NCI-H446 (cell line): ENCODE measurements around the gene FAM222A.

Experiments used
- DNase-seq, 2 experiments: peaks; one replicate each; lab custom pipeline; 2025; lab: John Stamatoyannopoulos, UW

FAM222A gene

DNA sequence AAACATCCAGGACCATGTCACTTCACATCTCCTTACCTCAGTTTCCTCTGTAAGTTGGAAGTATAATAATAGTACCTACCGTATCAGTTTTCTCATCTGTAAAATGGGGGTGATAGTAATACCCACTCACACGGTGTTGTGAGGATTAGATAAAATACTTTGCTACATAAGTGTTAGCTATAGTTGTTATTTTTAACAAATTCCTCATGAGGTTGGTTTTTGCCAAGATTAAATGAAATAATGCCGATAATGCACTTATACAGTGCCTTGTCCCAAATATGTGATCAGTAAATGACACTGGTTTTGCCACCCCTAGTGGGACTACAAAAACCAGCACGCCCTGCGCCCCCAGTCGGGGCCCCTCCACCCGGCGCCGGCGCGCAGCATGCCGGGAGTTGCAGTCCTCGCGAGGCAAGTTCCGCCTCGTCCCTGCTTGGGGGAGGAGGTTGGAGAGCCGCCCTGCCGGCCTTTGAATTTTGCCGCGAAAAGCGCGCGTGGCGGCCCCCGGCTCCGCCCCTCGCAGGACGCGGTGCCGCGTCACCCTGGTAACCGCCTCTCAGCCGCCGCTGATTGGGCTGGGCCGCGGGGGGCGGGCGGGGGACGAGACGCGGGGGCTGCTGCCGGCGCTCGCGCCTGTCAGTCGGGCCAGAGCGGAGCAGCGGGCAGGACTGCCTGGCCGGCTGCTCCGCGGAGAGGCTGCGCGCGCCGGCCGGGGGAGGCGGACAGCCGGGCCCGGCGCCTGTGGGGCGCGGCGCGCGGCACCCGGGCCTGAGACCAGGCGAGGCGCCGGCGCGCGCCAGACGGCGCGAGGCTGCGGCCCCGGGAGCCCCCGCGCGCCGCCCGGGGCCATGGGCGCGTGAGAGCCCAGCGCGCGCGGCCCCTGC lies at the start of gene FAM222A:
TSS of gene FAM222A (plus strand) at position 639 of the 884 bp plus-strand sequence. CDS start 30,322 bp downstream, outside the sequence.
- DNase-seq = peak; percentile 84 to 95

DNA sequence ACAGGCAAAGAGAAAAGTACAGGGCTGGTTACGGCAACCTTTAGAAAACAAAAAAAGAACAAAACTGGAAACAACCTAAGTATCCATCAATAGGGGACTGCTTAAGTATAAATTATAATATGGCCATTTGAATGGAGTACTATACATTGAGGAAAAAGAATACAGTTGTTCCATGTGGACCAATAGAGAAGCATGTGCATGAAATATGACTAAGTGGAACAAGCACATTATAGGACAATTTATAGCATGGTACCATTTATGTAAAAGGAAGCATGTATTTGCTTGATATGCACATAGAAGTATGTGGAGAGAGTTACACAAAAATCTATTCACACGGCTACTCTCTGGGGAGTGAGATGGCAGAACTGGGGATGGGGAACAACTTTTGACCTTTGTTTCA lies 49.2 kb upstream of the FAM222A start:
- DNase-seq = no peak

DNA sequence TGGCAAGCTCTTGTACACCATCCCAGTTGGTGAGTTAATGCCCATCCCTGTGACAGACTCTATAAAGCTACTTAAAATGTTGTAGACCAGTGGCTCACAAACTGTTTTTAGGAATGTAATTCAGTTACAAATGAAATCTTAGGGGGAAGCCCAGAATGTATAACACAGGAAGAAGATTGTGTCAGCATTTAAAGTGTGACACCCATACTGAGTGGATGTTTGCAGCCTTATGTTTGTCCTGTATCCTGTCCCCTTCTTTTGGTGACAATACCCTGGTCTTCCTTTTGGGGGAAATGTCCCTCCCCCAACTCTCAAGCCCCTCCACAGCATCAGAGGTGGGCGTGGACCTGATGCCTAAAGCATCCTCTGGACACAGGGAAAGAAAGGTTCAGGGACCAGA lies 47.6 kb upstream of the FAM222A start:
- DNase-seq = no peak

DNA sequence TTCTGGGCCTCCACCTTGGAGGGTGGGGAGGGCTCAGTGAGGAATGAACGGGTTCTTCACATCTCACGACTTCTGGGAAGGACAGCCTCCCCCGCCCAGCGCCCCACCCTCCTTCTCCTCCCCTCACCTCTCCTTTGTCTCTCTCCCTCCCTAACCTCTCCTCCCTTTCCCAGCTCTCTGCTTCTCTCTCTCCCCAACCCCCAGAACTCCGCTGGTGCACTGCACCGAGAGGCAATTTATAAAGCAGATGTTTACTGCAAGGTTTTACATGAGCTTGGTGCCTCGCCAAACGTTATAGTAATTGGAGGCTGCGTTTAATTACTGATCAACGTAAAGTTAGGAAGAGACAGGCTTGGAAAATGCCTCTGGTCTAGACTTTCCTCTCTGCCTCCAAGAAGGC lies 42.9 kb upstream of the FAM222A start:
- no peak for DNase-seq

DNA sequence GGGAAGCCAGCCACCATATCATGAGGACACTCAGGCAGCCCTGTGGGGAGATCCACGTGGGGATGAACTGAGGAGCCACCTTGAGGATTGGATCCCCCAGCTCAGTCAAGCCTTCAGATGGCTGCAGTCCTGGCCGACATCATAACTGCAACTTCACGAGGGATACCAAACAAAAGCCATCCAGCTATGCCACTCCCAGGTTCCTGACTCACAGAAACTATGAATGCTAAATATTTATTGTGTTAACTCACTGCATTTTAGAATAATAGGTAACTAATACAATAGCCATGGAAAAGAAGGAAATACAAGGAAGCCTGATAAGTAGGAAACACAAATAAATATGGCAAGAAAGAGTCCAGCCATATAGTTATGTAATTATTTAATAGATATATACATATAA lies 42.1 kb upstream of the FAM222A start:
- DNase-seq = no peak

DNA sequence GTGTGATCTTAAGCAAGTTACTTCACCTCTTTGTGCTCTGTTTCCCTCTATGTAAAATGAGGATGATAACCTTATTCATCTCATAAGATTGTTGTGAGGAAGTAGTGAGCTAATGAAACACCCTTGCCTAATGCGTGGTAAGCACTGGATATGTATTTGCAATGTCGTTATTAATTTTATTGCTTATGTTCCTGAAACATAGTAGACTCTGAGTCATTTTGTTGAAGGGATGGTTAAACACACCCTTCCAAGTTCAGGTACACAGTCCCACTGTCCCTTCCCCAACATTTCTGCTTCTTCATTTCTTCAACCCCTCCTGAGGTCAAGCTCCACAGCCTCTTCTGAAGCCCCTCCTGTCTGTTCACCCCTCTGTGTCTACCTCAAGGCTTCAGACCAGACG lies 40.2 kb upstream of the FAM222A start:
- DNase-seq = no peak

DNA sequence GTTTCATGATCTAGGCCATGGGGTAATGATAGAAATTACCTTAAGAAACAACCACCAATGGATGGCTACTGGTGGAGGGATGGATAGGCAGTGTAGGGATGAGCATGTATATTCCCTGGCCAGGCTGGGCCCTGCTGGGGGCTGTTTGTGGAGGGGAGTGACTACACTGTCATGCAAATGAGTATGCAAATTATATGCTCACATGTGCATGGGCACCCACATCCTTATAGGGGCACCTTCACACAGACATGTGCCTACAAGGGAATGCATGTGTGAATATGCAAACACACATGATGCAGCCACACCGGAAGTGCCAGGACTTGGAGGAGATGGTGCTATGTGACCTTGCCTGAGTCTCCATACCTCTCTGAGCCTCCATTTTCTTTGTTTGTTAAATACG lies 39.7 kb upstream of the FAM222A start:
- no peak for DNase-seq

DNA sequence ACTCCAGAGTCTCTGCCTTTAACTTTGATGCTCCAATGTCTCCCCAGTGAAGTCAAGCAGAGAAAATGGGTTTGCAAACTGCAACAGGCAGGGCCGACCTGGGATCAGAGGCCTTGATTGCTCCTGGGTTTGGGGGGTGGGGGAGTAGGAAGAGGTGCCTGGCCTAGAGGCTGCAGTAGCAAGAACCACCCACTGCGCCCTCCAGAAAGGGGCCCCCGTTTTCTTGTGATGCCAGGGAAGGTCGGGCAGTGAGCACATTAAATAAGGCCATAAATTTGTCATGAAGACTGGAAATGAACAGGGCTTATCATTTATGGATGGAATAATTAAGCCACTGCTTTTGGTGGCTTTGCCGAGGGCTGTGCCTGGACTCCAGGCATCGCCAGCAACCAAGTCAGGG lies 38.2 kb upstream of the FAM222A start:
- DNase-seq = no peak

DNA sequence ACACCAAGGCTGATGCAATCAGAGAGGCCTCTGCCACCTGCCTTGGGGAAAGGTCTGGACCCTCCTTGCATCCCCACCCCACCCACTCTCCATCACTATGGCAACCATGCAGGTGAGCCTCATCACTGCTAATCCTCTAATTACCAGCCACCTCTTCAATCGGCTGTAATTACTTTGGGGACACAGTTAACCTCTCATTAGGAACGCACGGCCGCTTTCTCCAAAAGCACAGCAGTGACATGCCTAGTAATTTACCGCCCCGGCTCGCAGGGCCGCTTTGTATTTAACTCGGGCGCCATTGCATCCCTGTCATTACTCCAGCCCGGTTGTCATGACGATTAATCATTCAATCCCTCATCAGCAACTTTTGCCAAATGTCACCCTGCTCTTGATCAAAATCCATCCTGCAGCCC lies 36.3 kb upstream of the FAM222A start:
- DNase-seq = no peak

DNA sequence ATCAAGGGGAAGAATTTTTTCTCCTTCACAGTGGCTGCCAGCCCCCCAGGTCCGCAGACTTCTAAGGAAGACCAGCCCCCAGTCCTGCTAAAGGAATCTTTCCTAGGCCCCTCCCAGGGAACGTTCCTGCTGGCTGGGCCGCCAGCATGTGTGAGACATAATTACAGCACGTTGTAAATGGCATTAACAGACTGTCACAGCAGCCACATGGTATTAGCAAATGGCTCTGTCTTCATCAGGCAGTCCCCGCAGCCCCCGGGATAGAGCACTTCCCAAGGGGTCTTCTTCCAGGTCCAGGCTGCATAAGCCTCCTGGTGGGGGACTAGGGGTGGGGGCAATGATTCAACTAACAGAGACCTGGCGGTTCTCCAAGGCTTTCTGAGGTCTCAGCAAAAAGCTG lies 34.9 kb upstream of the FAM222A start:
- DNase-seq = no peak

DNA sequence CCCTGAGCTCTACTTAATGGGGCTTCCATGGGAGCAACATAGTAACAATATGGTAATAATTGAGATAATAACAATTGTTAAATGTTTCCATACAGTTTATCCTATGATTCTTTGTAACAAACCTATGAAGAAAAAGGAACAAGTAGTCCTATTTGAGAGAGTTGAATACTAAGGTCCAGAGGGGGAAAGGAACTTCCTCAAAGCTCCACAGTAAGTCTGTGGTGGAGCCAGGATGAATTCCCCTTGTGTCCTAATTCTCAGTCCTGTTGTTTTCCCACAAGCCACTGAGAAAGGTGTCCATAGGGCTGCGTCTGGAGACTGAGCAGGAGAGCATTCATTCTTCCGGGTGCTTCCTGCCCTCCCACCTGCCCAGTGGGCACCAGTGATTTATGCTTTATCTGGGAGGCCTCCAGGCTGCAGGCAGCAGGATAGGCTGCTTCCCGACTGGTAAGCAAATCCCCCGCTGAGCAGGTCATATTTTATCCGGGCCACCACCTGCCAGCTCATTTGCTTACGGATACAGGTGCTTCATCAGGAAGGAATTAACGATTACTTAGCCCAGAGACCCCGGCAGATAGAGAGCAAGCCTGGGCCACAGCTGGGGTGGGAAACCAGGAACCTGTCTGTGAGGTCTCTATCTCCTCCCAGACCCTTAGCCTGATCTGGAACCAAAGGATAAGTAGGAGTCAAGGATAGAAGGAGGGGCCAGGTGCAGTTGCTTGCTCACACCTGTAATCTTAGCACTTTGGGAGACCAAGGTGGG lies 33.9 kb upstream of the FAM222A start:
- DNase-seq = no peak

DNA sequence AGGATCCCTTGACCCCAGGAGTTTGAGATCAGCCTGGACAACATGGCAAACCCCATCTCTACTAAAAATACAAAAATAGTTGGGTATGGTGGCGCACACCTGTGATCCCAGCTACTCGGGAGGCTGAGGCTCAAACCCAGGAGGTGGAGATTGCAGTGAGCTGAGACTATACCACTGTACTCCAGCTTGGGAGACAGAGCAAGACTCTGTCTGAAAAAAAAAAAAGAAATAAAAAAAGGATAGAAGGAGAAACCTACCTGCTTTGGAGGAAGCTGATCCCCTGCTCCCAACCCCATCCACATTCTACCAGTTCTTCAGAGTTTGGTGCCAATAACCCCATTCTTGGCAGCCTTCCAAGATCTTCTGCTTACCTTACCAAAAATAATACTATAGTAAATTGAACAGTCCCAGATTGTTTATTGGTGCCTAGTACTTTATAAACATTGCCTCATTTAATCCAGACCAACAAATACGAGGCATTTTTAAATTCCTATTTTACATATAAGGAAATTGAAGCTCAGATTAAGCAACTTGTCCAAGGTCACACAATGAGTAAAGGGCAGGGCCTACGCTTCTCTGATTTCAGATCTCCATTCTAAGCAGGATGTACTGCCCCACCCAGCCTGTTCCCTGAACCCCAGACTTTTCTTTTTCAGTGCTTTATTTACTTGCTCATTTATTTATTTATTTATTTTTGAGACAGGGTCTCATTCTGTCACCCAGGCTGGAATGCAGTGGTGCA lies 33.2 kb upstream of the FAM222A start:
- peak in 1 of 2 experiments; percentile 18 for DNase-seq

DNA sequence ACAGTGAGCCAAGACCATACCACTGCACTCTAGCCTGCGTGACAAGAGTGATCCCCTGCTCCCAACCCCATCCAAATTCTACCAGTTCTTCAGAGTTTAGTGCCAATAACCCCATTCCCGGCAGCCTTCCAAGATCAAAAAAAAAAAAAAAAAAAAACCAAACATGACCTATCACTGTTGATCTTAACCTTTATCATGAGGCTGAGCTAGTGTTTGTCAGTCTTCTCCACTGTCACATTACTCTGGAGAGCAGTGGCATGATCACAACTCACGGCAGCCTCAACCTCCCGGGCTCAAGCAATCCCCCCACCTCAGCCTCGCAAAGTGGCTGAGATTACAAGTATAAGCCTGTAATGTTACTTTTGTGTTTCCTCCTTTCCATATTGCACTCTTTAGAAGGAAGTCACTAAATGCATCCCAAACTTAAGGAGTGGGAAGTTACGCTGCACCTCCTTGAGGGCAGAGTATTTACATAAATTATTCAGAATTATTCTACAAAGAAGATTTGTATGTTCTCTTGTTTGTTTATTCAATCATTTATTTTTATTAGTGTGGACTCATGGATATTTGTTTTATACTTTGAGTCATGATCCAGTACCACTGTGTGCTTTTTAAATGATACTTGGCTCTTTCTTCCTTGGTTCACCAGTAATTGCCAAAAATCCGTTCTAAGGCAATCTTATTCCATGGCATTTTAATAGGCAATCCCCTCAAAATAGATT lies 31.5 kb upstream of the FAM222A start:
- no peak for DNase-seq

DNA sequence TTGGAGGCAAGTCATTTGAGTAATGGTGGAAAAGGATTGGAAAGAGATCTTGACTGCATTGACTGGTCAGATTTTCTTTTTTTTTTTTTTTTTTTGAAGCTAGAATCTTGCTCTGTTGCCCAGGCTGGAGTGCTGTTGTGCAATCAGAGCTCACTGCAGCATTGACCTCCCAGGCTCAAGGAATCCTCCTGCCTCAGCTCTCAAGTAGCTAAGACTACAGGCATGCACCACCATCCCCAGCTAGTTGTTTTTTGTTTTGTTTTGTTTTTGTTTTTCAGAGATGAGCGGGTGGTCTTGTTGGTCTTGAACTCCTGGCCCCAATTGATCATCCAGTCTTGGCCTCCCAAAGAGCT lies 30.9 kb upstream of the FAM222A start:
- no peak for DNase-seq

DNA sequence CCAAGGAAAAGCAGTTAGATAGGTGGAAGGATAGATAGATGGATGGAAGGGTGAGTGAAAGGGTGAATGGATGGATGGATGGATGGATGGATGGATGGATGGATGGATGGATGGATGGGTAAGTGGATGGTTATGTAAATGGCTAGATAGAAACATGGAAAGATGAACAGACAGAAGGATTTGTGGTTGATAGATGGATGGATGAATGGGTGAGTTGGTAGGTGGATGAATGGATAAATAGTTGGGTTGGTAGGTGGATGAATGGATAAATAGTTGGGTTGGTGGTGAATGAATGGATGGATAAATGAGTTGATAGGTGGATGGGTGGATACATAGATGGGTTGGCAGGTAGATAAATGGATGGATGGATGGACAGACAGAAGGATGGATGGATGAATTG lies 30.3 kb upstream of the FAM222A start:
- no peak for DNase-seq

DNA sequence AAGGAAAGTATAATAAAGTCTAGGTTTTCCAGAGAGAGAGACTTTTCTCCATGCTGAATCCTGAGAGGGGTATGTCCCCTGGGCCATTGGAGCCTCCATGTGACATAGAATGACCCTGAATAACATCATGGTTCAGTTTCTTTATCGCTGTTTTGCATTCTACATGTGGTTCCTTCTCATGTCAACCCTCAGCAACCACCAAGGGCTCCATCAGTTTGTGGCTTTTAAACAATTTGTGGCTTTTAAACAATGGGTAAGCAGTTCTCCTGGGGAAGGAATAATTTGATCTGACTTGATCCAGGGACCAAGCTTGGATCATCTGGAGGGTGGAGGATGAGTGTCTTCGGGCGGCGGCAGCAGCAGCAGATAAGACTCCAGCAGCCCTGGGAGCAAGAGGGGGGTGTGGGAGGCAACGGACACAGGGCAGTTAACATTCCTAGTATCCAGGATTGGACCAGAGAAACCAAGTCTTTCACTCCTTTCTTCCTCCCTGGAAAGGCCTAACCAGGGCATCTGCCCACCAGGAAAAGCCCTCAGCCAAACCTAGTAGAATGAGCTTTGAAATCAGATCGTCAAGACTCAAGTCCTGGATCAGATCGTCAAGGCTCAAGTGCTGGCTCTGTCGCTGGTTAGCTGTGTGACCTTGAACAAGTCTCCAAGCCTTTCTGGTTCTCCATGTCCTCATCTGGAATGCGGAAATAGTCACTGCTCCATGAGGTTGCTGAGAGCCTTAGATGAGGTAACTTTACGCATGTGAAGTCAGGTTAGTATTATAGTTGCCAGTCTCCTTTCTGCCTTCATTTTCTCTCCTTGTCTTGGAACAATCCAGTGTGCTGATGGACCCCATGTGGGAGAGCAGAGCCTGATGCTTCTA lies 27.8 kb upstream of the FAM222A start:
- no peak for DNase-seq

DNA sequence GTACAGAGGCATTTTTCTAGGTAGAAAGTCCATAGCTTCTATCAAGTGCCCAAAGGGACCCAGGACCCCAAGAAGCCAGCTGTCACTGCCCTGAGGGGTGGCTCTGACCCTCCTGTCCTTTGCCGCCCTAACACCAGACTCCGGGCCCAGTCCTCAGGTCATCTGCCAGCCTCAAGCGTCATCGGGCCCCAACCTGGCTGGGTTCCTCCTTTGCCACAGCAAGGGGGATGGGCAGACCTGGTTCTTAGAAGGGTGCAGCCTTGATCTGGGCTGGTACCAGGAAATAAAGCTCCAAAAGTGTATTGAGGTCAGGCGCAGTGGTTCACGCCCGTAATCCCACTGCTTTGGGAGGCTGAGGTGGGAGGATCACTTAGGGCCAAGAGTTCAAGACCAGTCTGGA lies 27.1 kb upstream of the FAM222A start:
- DNase-seq = no peak

DNA sequence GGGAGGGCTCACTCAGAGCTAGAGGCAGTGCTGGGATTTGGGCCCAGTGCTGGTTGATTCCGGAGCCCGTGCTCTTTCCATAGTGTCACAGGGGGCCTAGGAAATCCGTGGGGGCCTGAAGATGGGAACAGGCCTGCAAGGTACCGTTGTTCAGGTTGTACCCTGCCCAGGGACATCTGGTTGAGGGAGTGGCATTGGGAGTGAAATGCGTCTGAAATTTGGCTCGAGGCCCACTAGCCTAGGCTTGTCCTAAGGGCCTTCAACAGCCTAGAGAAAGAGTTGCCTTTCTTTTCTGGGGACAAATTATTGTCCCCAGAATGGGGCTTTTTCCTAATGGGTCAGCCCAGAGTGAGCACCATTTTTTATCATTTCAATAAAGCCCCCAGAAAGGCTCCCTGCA lies 26.4 kb upstream of the FAM222A start:
- DNase-seq = no peak

DNA sequence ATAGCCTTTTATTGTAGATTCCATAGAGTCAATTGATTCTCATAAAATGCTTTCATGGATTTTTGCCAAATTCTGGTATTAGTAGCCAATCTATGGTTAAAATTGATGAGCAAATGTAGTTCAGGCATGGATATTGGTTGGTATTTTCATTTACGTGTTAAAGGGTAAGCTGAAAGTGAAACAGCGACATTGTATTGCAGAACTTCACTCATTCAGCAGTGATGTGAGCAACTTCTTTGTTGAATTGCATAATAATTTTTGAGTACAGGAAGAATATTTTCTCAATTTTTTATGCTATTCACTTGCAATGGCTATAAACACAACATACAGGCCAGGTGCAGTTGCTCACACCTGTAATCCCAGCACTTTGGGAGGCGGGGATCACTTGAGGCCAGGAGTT lies 24.2 kb upstream of the FAM222A start:
- no peak for DNase-seq

DNA sequence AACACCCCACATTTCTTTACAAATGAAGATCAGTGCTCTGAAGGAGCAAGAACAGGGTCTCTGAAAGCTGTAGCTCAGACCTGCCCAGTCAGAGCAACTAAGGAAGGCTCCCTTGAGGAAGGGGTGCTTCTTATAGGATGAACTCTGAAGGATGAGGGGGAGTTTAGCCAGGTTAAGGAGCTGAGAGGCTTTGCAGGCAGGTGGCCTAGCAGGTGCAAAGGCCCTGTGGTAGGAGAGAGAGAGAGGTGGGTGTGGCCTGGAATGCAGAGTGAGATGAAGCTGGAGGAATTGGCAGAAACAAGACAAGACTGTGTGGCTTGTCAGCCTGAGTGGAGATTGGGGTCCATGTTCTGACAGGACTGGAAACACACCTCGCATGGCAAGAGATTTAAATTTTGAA lies 20.5 kb upstream of the FAM222A start:
- no peak for DNase-seq
